GM21825 (cell line): ENCODE results near the gene CNOT3.
"Not testable (repeated sequence)": the region's sequence is repeated elsewhere in the genome, so short reads cannot be mapped to it uniquely, and the experiment has no call there.

Source experiments
- ATAC-seq: cut with Tn5 transposase; IDR thresholded peaks from one replicate; pipeline ENCODE4 v1.9.1; 2021; ENCODE audit warnings: mild to moderate bottlenecking, moderate library complexity; ENCODE audit not compliant: unreplicated experiment

The CNOT3 gene

GRCh38 chr19:54189735-54190502, 52.4 kb downstream of the CNOT3 start:
- peak; percentile 44 for ATAC-seq

GRCh38 chr19:54190503-54191010, 53.0 kb downstream of the CNOT3 start:
- ATAC-seq: peak; percentile 40

GRCh38 chr19:54191011-54191810, 53.6 kb downstream of the CNOT3 start, which contains the start of gene TSEN34:
Gene TSEN34 (plus strand): TSS chr19:54191308. CDS start chr19:54191365, 57 bp downstream.
- ATAC-seq: peak; percentile 27

GRCh38 chr19:54191811-54192453, 54.4 kb downstream of the CNOT3 start:
- ATAC-seq: no peak

GRCh38 chr19:54193011-54193410, 55.4 kb downstream of the CNOT3 start:
- no peak for ATAC-seq

GRCh38 chr19:54194463-54194862, 56.9 kb downstream of the CNOT3 start:
- not testable (repeated sequence) for ATAC-seq

GRCh38 chr19:54196536-54196935, 59.0 kb downstream of the CNOT3 start:
- ATAC-seq: no peak

GRCh38 chr19:54197121-54197520, 59.6 kb downstream of the CNOT3 start:
- no peak for ATAC-seq

GRCh38 chr19:54199401-54199800, 61.8 kb downstream of the CNOT3 start:
- no peak for ATAC-seq

- no peak for ATAC-seq
Observed at GRCh38 chr19:54201172-54201701, 63.7 kb downstream of the CNOT3 start.

- no peak for ATAC-seq
Observed at GRCh38 chr19:54201980-54202379, 64.4 kb downstream of the CNOT3 start.

- no peak for ATAC-seq
Observed at GRCh38 chr19:54203151-54203611, 65.6 kb downstream of the CNOT3 start.

GRCh38 chr19:54204767-54205468, 67.4 kb downstream of the CNOT3 start:
- ATAC-seq: no peak
